Measurements from ENCODE around the gene HDAC4. TPM values are rescaled to one million over a fixed set of nuclear protein-coding genes. Genes with fewer than 3 reads are reported as not detected.
A peak's percentile ranks its signal among the peaks of the same experiment; 100 is the strongest.

HDAC4 gene
- total RNA-seq, 5 donors from 2014 or later (not counting 1 experiment from before 2014, with no cell fraction given), result 44.8 to 80.2 (median 60.9) TPM

DNA sequence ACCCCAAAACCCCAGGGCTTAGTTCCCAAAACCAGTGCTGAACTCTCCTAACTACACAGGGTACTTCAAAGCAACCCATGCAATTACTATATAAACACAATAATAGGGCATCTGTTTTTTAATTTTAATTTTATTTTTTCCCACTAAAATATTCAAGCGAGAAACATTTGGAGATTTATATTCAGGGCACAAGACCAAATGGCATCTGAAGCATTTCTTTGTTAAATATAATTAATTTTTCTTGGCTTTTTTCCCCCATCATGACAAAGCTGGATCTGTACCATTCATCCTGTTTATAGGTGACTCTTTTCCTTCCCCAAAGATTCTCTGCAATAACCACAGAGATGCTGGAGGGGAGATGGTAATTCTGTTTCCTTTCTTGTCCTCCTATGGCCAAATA, 18.1 kb upstream of the HDAC4 start:
- WGBS (ENCODE audit: insufficient coverage), result no CpG with 5 or more reads among the region's 1 CpG
- ChIA-PET CTCF (no interaction called here), POLR2A (no interaction called here)
- DNase-seq (no peak), ATAC-seq (replicated peaks in 1 of 4) (no peak)
- H3K4me3 ChIP-seq (ENCODE audit: control insufficient read depth in 1 of 2, extremely low read depth in 1 of 2, low read length in 1 of 2), result no peak overlapping the region
- no peaks in the 10 kb centered on the region for H3K36me3 Mint-ChIP-seq
- H3K27me3 ChIP-seq (replicated peaks in 1 of 2; ENCODE audit: control insufficient read depth in 2 of 2, extremely low read depth in 1 of 2, insufficient read depth in 2 of 2, low read length in 1 of 2), result peaks cover 0 to 14% of the 10 kb centered on the region in 2 experiments
- H3K4me1 ChIP-seq (ENCODE audit: control insufficient read depth in 1 of 2, extremely low read depth in 1 of 2, insufficient read depth in 2 of 2, low read length in 2 of 2), result peaks cover 0 to under 1% of the 10 kb centered on the region in 2 experiments
- no peak overlapping the region for H3K27ac ChIP-seq (ENCODE audit: low read length)
- H3K4me1 Mint-ChIP-seq, result peaks cover 0 to 3% (median 3%) of the 10 kb centered on the region in 3 donors
- H3K9me3 ChIP-seq, result no peaks in the 10 kb centered on the region
- H3K4me3 Mint-ChIP-seq, result no peak overlapping the region
- H3K27ac Mint-ChIP-seq, result no peak overlapping the region
- H3K27me3 Mint-ChIP-seq, result peaks cover 10 to 18% of the 10 kb centered on the region in 2 donors
- H3K36me3 ChIP-seq (ENCODE audit: control insufficient read depth in 2 of 2, extremely low read depth in 1 of 2, insufficient read depth in 1 of 2, low read length in 1 of 2), result no peaks in the 10 kb centered on the region
- peaks cover 0 to 6% (median 2%) of the 10 kb centered on the region in 3 donors for H3K9me3 Mint-ChIP-seq

DNA sequence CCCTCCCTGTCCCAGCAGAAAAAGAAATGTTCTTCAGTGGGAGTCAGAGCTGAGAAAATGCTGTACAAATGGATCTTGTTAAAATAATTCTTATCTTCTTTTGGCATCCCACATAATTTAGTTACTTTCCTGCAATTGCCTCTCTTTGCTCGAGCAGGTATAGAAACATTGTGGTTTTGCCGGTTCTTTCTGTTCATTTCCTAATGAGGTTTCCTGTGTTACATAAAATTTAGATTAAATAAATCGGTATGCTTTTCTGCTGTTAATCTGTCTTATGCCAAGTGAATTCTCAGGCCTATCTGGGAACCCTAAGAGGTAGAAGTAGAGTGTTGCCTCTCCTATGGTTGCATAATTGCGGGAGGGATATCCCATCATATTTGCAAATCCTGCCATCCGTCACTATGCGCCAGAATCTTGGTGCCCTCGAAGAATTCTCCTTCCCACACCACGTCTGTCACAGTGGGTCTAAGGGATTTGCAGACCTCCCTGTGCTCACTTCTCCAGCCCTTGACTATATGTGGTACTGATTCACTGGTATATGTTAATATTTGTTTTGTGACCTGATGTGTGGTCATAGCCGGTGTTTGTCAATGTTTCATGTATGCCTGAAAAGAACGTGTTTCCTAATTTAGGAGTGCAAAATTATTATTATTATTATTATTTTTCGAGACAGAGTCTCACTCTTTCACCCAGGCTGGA, 12.2 kb upstream of the HDAC4 start:
- DNase-seq, result peak in 1 of 35 experiments; percentile 30
- peaks cover 5 to 25% of the 10 kb centered on the region in 2 experiments for H3K4me1 ChIP-seq (ENCODE audit: control insufficient read depth in 1 of 2, extremely low read depth in 1 of 2, insufficient read depth in 2 of 2, low read length in 2 of 2)
- peaks cover 0 to 6% of the 10 kb centered on the region in 2 experiments for H3K27me3 ChIP-seq (replicated peaks in 1 of 2; ENCODE audit: control insufficient read depth in 2 of 2, extremely low read depth in 1 of 2, insufficient read depth in 2 of 2, low read length in 1 of 2)
- Mint-ChIP-seq H3K4me3 (peak overlapping the region in 1 of 3 donors; percentile 60), H3K36me3 (no peaks in the 10 kb centered on the region), H3K27me3 (peaks cover 0 to 6% of the 10 kb centered on the region in 2 donors), H3K27ac (peak overlapping the region; percentile 28 to 34), H3K9me3 (peaks cover 0 to 7% (median 4%) of the 10 kb centered on the region in 3 donors), H3K4me1 (peaks cover 19 to 28% (median 22%) of the 10 kb centered on the region in 3 donors)
- H3K4me3 ChIP-seq (ENCODE audit: control insufficient read depth in 1 of 2, extremely low read depth in 1 of 2, low read length in 1 of 2), result no peak overlapping the region
- H3K36me3 ChIP-seq (ENCODE audit: control insufficient read depth in 2 of 2, extremely low read depth in 1 of 2, insufficient read depth in 1 of 2, low read length in 1 of 2), result no peaks in the 10 kb centered on the region
- ChIA-PET CTCF (no interaction called here), POLR2A (no interaction called here)
- no CpG with 5 or more reads among the region's 11 CpGs for WGBS (ENCODE audit: insufficient coverage)
- no peak overlapping the region for H3K27ac ChIP-seq (ENCODE audit: low read length)
- H3K9me3 ChIP-seq, result no peaks in the 10 kb centered on the region
- ATAC-seq (replicated peaks in 1 of 4), result peak in 1 of 4 experiments; percentile 36

GRCh38 chr2:239411549-239412319, 10.9 kb upstream of the HDAC4 start:
- peaks cover 19 to 28% (median 22%) of the 10 kb centered on the region in 3 donors for H3K4me1 Mint-ChIP-seq
- peaks cover 0 to 13% of the 10 kb centered on the region in 2 experiments for H3K27me3 ChIP-seq (replicated peaks in 1 of 2; ENCODE audit: control insufficient read depth in 2 of 2, extremely low read depth in 1 of 2, insufficient read depth in 2 of 2, low read length in 1 of 2)
- H3K4me1 ChIP-seq (ENCODE audit: control insufficient read depth in 1 of 2, extremely low read depth in 1 of 2, insufficient read depth in 2 of 2, low read length in 2 of 2), result peaks cover 5 to 25% of the 10 kb centered on the region in 2 experiments
- ATAC-seq (replicated peaks in 1 of 4), result no peak
- 95% methylated on average over 4 of the region's 8 CpGs for WGBS (ENCODE audit: insufficient coverage)
- DNase-seq, result peak in 1 of 35 experiments; percentile 5
- H3K4me3 Mint-ChIP-seq, result peak overlapping the region in 1 of 3 donors; percentile 11
- H3K27ac Mint-ChIP-seq, result no peak overlapping the region
- peaks cover 0 to 7% (median 4%) of the 10 kb centered on the region in 3 donors for H3K9me3 Mint-ChIP-seq
- CTCF ChIA-PET, result no interaction called here
- no peaks in the 10 kb centered on the region for H3K27me3 Mint-ChIP-seq
- H3K36me3 Mint-ChIP-seq, result no peaks in the 10 kb centered on the region
- H3K27ac ChIP-seq (ENCODE audit: low read length), result no peak overlapping the region
- POLR2A ChIA-PET, result no interaction called here
- H3K36me3 ChIP-seq (ENCODE audit: control insufficient read depth in 2 of 2, extremely low read depth in 1 of 2, insufficient read depth in 1 of 2, low read length in 1 of 2), result no peaks in the 10 kb centered on the region
- no peak overlapping the region for H3K4me3 ChIP-seq (ENCODE audit: control insufficient read depth in 1 of 2, extremely low read depth in 1 of 2, low read length in 1 of 2)
- no peaks in the 10 kb centered on the region for H3K9me3 ChIP-seq

GRCh38 chr2:239411117-239411516, 10.3 kb upstream of the HDAC4 start:
- peaks cover 19 to 28% (median 22%) of the 10 kb centered on the region in 3 donors for H3K4me1 Mint-ChIP-seq
- WGBS (ENCODE audit: insufficient coverage), result 100% methylated on average over 1 of the region's 5 CpGs
- DNase-seq (no peak), ATAC-seq (replicated peaks in 1 of 4) (no peak)
- Histone ChIP-seq H3K27me3 (replicated peaks in 1 of 2; ENCODE audit: control insufficient read depth in 2 of 2, extremely low read depth in 1 of 2, insufficient read depth in 2 of 2, low read length in 1 of 2) (peaks cover 0 to 16% of the 10 kb centered on the region in 2 experiments), H3K4me3 (ENCODE audit: control insufficient read depth in 1 of 2, extremely low read depth in 1 of 2, low read length in 1 of 2) (no peak overlapping the region), H3K4me1 (ENCODE audit: control insufficient read depth in 1 of 2, extremely low read depth in 1 of 2, insufficient read depth in 2 of 2, low read length in 2 of 2) (peaks cover 5 to 25% of the 10 kb centered on the region in 2 experiments), H3K36me3 (ENCODE audit: control insufficient read depth in 2 of 2, extremely low read depth in 1 of 2, insufficient read depth in 1 of 2, low read length in 1 of 2) (no peaks in the 10 kb centered on the region), H3K9me3 (no peaks in the 10 kb centered on the region), H3K27ac (ENCODE audit: low read length) (no peak overlapping the region)
- H3K27ac Mint-ChIP-seq, result peak overlapping the region in 1 of 2 donors; percentile 32
- peak overlapping the region in 1 of 3 donors; percentile 11 for H3K4me3 Mint-ChIP-seq
- POLR2A ChIA-PET, result no interaction called here
- no peaks in the 10 kb centered on the region for H3K36me3 Mint-ChIP-seq
- peaks cover 0 to 7% (median 4%) of the 10 kb centered on the region in 3 donors for H3K9me3 Mint-ChIP-seq
- H3K27me3 Mint-ChIP-seq, result peaks cover 0 to 2% of the 10 kb centered on the region in 2 donors
- CTCF ChIA-PET, result no interaction called here

GRCh38 chr2:239409976-239410375, 9.2 kb upstream of the HDAC4 start:
- Mint-ChIP-seq H3K27ac (no peak overlapping the region), H3K36me3 (no peaks in the 10 kb centered on the region), H3K4me1 (peaks cover 19 to 28% (median 22%) of the 10 kb centered on the region in 3 donors), H3K9me3 (peaks cover 0 to 7% (median 4%) of the 10 kb centered on the region in 3 donors), H3K27me3 (peaks cover 0 to 2% of the 10 kb centered on the region in 2 donors), H3K4me3 (no peak overlapping the region)
- CTCF ChIA-PET, result no interaction called here
- Histone ChIP-seq H3K4me3 (ENCODE audit: control insufficient read depth in 1 of 2, extremely low read depth in 1 of 2, low read length in 1 of 2) (no peak overlapping the region), H3K27me3 (replicated peaks in 1 of 2; ENCODE audit: control insufficient read depth in 2 of 2, extremely low read depth in 1 of 2, insufficient read depth in 2 of 2, low read length in 1 of 2) (peaks cover 0 to 16% of the 10 kb centered on the region in 2 experiments), H3K27ac (ENCODE audit: low read length) (no peak overlapping the region), H3K9me3 (no peaks in the 10 kb centered on the region), H3K4me1 (ENCODE audit: control insufficient read depth in 1 of 2, extremely low read depth in 1 of 2, insufficient read depth in 2 of 2, low read length in 2 of 2) (peaks cover 5 to 25% of the 10 kb centered on the region in 2 experiments), H3K36me3 (ENCODE audit: control insufficient read depth in 2 of 2, extremely low read depth in 1 of 2, insufficient read depth in 1 of 2, low read length in 1 of 2) (no peaks in the 10 kb centered on the region)
- DNase-seq, result peak in 1 of 35 experiments; percentile 15
- 75% methylated on average over 4 of the region's 6 CpGs for WGBS (ENCODE audit: insufficient coverage)
- no peak for ATAC-seq (replicated peaks in 1 of 4)
- POLR2A ChIA-PET, result interaction anchor here in 1 of 2 donors (0.6 kb wide), 1 partner anchor 450 kb away, joined by 13 read pairs; no protein-coding TSS in a partner anchor

GRCh38 chr2:239407112-239407511, 6.3 kb upstream of the HDAC4 start:
- Mint-ChIP-seq H3K27ac (no peak overlapping the region), H3K27me3 (peaks cover 0 to 2% of the 10 kb centered on the region in 2 donors), H3K4me3 (no peak overlapping the region), H3K9me3 (no peaks in the 10 kb centered on the region), H3K36me3 (no peaks in the 10 kb centered on the region), H3K4me1 (peaks cover 13 to 20% (median 18%) of the 10 kb centered on the region in 3 donors)
- peaks cover 4 to 15% of the 10 kb centered on the region in 2 experiments for H3K4me1 ChIP-seq (ENCODE audit: control insufficient read depth in 1 of 2, extremely low read depth in 1 of 2, insufficient read depth in 2 of 2, low read length in 2 of 2)
- H3K27ac ChIP-seq (ENCODE audit: low read length), result no peak overlapping the region
- H3K9me3 ChIP-seq, result no peaks in the 10 kb centered on the region
- no peaks in the 10 kb centered on the region for H3K36me3 ChIP-seq (ENCODE audit: control insufficient read depth in 2 of 2, extremely low read depth in 1 of 2, insufficient read depth in 1 of 2, low read length in 1 of 2)
- peaks cover 0 to 16% of the 10 kb centered on the region in 2 experiments for H3K27me3 ChIP-seq (replicated peaks in 1 of 2; ENCODE audit: control insufficient read depth in 2 of 2, extremely low read depth in 1 of 2, insufficient read depth in 2 of 2, low read length in 1 of 2)
- ChIA-PET CTCF (no interaction called here), POLR2A (no interaction called here)
- no peak overlapping the region for H3K4me3 ChIP-seq (ENCODE audit: control insufficient read depth in 1 of 2, extremely low read depth in 1 of 2, low read length in 1 of 2)
- DNase-seq (no peak), ATAC-seq (replicated peaks in 1 of 4) (no peak)
- 89% methylated on average over 10 of the region's 13 CpGs for WGBS (ENCODE audit: insufficient coverage)

All from T-cell (primary cell).